ENCODE results near the gene CRKL.
"Not testable (repeated sequence)": the region's sequence is repeated elsewhere in the genome, so short reads cannot be mapped to it uniquely, and the experiment has no call there.

The CRKL gene

GRCh38 chr22:20967697-20968211, 50.5 kb downstream of the CRKL start:
- no peak for DNase-seq

- DNase-seq = no peak
These were observed 51.2 kb downstream of the CRKL start for GRCh38 chr22:20968281-20968977.

DNA sequence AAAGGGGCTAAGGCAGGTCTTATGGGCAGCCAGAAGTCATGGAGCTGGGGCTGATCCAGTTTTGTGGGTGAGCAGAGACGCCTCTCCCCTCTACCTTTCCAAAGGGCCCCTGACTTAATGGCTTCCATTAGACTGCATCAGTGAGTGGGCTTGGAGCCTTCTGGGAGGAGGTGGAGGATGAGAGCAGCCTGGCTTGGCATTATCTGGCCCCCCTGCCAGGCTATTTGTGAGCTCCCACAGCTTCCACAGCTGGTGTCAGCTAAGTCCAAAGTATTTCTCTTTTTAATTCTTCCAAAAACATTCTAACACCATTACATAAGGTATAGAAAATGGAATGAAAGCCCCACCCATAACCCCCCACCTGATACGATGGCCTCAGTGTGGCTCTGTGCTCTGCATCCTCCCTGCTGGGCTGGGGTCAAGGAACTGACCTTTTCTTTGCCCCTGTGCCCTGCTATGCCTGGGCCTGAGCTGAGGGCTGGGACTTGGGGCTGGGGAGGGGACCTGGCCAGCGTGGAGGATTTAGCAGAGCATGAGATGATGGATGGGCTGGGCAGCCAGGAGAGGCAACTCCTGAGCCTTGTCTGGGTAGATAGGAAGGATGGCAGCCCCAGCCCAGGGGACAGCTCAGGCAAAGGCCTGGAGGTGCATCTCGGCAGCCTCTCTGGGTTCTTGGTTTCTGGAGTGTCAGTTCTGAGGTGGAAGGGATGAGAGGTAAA, 53.9 kb downstream of the CRKL start:
- DNase-seq = no peak

- DNase-seq = not testable (repeated sequence)
These were observed 54.9 kb downstream of the CRKL start for GRCh38 chr22:20972014-20972694.

- DNase-seq = no peak
These were observed 55.8 kb downstream of the CRKL start for GRCh38 chr22:20972933-20973577.

DNA sequence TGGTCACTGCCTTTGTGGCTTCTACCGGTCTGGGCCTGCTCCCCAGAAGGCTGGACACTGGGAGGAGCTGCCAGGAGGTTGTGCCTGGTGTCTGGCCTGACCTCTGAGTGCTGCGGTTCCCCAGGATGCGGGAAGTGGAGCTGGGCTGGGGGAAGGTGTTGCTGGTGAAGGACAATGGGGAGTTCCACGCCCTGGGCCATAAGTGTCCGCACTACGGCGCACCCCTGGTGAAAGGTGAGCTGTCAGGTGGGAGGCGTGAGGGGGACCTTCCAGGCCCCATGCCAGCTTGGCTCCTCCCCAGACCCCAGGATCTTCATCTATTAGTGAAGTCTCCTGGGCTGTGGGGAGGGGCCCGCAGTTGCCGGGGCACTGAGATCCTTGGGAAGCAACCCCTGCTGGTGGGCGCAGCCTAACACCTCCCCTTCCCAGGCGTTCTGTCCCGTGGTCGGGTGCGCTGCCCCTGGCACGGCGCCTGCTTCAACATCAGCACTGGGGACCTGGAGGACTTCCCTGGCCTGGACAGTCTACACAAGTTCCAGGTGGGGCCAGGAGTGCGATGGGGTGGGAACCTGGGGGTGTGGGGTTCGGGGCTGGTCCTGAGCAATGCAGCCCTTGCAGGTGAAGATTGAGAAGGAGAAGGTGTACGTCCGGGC, 56.6 kb downstream of the CRKL start:
- no peak for DNase-seq

DNA sequence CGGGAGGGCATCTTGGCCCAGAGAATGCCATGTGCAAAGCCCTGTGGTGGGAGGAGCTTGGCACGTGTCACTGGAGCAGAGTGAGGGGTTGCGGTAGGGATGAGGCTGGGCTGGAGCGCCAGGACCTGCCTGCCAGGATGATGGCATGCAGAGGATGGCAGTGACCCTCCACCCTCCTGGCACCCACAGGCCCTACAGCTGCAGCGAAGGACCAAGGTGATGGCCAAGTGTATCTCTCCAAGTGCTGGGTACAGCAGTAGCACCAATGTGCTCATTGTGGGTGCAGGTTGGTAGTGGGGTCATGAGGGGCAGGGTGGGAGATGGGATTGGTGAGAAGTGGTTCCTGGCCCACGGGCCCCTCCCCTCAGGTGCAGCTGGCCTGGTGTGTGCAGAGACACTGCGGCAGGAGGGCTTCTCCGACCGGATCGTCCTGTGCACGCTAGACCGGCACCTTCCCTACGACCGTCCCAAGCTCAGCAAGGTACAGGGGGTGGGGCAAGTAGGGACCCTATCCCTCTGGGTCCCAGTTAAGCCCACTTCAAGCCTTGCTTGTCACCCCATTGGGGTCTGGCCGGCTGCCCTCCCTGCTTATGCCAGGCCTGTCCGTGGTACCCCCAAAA, 57.2 kb downstream of the CRKL start:
- no peak for DNase-seq

GRCh38 chr22:20975541-20976290, 58.5 kb downstream of the CRKL start:
- DNase-seq = no peak

- DNase-seq = no peak
These were observed 59.2 kb downstream of the CRKL start for GRCh38 chr22:20976291-20976877.

DNA sequence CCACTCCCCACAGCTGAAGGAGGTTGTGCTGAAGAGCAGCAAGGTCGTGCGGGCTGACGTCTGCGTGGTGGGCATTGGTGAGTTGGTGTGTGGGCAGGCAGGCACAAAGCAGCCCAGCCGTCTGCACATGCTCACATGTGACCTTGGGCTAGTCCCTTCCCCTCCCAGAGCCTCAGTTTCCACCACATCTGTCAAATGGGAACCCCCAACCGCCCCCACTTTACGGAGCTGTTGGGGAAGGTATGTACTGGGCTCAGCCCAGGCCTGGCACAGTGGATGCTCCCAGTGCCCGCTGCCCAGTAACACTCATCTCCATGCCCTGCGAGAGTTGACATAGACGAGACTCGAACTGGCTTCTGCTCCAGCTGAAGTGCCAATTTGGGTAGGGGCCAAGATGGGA, 59.8 kb downstream of the CRKL start:
- DNase-seq = no peak

DNA sequence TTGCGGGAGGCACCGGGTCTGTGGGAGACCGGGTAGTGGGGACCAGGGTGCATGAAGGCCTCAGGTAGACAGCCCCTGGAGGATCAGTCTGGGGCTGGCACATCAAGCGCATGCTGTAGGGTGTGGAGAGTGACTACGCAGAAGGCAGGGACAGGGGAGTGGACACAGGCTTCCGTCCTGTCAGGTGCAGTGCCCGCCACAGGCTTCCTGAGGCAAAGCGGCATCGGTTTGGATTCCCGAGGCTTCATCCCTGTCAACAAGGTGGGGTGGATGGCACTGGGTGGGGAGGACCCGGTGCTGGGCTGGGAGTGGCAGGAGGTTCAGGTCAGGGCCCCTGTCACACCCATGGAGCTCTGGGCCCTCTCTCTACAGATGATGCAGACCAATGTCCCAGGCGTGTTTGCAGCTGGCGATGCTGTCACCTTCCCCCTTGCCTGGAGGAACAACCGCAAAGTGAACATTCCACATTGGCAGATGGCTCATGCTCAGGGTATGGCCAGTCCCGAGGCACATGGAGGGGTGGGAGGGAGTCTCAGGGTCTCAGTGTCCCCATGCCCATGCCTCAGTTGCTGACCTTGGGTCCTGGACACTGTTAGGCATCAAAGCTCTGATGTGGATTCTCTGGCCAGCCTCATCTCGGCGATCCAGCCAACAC, 60.4 kb downstream of the CRKL start:
- DNase-seq = no peak

GRCh38 chr22:20978419-20978818, 61.2 kb downstream of the CRKL start:
- no peak for DNase-seq

- DNase-seq = peak; percentile 63
These were observed 62.1 kb downstream of the CRKL start for GRCh38 chr22:20979243-20979809.

- DNase-seq = no peak
These were observed 62.8 kb downstream of the CRKL start for GRCh38 chr22:20979940-20980453.

GRCh38 chr22:20980523-20980922, 63.3 kb downstream of the CRKL start:
- no peak for DNase-seq

DNA sequence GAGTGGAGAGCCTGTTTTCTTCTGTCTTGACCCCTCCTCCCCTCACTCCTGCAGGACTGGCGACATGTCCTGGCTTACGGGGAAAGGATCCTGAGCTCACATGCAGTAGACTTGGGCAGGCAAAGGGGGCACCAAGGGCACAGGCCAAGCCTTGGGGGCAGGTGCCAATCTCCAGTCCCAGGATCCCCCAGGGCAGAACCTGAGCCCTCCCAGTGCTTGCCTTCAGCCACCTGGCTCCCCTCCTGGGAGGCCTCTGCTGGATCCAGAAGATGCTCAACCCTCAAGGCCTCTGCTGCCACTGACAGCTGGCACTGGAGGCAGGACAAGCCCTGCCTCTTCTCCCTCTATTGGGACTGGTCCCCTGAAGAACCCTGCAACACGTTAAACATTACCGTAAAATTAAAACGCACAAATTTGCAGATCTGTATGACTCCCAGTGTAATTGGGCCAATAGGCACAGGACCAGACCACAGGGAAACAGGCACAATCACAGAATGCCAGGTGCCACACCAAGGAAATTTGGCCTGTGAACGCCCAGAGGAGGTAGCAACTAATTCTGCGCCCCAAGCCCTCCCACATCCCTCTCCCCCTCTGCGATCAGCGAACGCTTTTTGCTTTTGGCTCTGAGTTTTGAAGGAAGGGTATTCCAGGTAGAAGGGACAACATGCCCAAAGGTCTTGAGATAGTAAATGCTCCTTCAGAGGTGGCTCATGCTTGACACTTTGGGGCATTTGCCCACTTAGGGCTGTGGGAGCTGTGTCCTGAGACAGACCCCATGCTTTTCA, 63.9 kb downstream of the CRKL start:
- DNase-seq = no peak

DNA sequence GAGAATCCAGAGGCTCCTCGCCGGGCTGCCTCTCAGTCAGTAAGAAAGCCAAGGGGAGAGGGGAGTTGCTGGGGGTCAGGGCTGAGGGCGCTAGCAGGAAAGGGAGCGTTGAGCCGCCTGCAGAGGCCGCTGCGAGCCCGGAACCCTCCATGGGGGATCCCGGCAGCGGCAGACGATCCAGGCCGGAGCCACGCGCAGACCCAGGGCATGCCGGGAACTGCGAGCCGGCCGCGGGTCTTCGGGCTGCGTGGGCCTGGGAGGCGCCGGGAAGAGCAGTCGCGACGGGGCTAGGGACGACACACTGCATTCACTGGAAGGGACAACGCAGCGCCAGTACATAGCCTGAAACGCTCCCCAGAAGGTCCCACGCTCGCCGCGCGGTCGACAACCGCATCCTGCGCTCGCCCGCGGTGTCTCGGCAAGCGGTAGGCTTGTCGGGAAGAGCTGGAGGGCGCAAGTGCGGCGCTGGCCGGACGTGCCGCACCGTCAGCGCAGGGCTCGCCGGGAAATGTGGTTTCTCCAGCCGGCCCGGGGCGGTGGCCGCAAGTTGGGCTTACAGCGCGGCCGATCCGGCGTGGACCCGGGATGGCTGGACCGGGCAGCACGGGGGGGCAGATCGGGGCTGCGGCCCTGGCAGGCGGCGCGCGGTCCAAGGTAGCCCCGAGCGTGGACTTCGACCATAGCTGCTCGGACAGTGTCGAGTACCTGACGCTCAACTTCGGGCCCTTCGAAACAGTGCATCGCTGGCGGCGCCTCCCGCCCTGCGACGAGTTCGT, 64.8 kb downstream of the CRKL start, which contains the start of gene LZTR1:
LZTR1 (plus strand) TSS at position 511 of the 776 bp plus-strand sequence; CDS start at position 586, 75 bp downstream.
- peak; percentile 53 for DNase-seq

GRCh38 chr22:20982563-20982882, 65.3 kb downstream of the CRKL start:
- no peak for DNase-seq

All from activated T-cell treated with anti-CD3 and anti-CD28 coated beads for 4 hours (primary cell).